HL-60/S4 treated with retinoic acid at 250 ng/mL for 4 days and 3 days (cell line): ENCODE results near the gene IGSF1.

Experiments used
- in situ Hi-C: fragments of 300-500 bp; cut with MboI; formaldehyde crosslinking; loops from 2 replicates; pipeline ENCODE4 v1.7.0; 2022; ENCODE audit warnings: low sequenced_read_pairs

The IGSF1 gene

GRCh38 chrX:131288738-131289511, at the start of gene IGSF1:
TSS of gene IGSF1 (minus strand) at chrX:131289306. CDS start at chrX:131286674, 2,632 bp downstream.
- in situ Hi-C loops: no loop called here

- in situ Hi-C loops: no loop called here
Measured at GRCh38 chrX:131332331-131332730, 43.2 kb upstream of the IGSF1 start.

GRCh38 chrX:131331152-131331551, 42.0 kb upstream of the IGSF1 start:
- in situ Hi-C loops: no loop called here

GRCh38 chrX:131330735-131331134, 41.6 kb upstream of the IGSF1 start:
- in situ Hi-C loops: no loop called here

- in situ Hi-C loops: no loop called here
Measured at GRCh38 chrX:131322651-131323050, 33.5 kb upstream of the IGSF1 start.

GRCh38 chrX:131317326-131317725, 28.2 kb upstream of the IGSF1 start:
- in situ Hi-C loops: no loop called here

GRCh38 chrX:131316260-131316659, 27.2 kb upstream of the IGSF1 start:
- in situ Hi-C loops: no loop called here

GRCh38 chrX:131308980-131309379, 19.9 kb upstream of the IGSF1 start:
- in situ Hi-C loops: no loop called here

GRCh38 chrX:131306601-131307000, 17.5 kb upstream of the IGSF1 start:
- in situ Hi-C loops: no loop called here

- in situ Hi-C loops: no loop called here
Measured at GRCh38 chrX:131305926-131306325, 16.8 kb upstream of the IGSF1 start.

GRCh38 chrX:131302701-131303100, 13.6 kb upstream of the IGSF1 start:
- in situ Hi-C loops: no loop called here

GRCh38 chrX:131301155-131301554, 12.0 kb upstream of the IGSF1 start:
- in situ Hi-C loops: no loop called here

- in situ Hi-C loops: no loop called here
Measured at GRCh38 chrX:131298846-131299245, 9.7 kb upstream of the IGSF1 start.

- in situ Hi-C loops: no loop called here
Measured at GRCh38 chrX:131298036-131298435, 8.9 kb upstream of the IGSF1 start.

- in situ Hi-C loops: no loop called here
Measured at GRCh38 chrX:131289527-131289926, 421 bp upstream of the IGSF1 start.

GRCh38 chrX:131288188-131288587, 918 bp downstream of the IGSF1 start:
- in situ Hi-C loops: no loop called here

GRCh38 chrX:131287560-131288179, 1.4 kb downstream of the IGSF1 start:
- in situ Hi-C loops: no loop called here

GRCh38 chrX:131279617-131280016, 9.5 kb downstream of the IGSF1 start:
- in situ Hi-C loops: no loop called here

GRCh38 chrX:131279197-131279596, 9.9 kb downstream of the IGSF1 start:
- in situ Hi-C loops: no loop called here

GRCh38 chrX:131277543-131278136, 11.5 kb downstream of the IGSF1 start:
- in situ Hi-C loops: no loop called here

GRCh38 chrX:131273011-131273410, 16.1 kb downstream of the IGSF1 start:
- in situ Hi-C loops: no loop called here

- in situ Hi-C loops: no loop called here
Measured at GRCh38 chrX:131271826-131272225, 17.3 kb downstream of the IGSF1 start.
